ENCODE data around the gene STON1.

DNA sequence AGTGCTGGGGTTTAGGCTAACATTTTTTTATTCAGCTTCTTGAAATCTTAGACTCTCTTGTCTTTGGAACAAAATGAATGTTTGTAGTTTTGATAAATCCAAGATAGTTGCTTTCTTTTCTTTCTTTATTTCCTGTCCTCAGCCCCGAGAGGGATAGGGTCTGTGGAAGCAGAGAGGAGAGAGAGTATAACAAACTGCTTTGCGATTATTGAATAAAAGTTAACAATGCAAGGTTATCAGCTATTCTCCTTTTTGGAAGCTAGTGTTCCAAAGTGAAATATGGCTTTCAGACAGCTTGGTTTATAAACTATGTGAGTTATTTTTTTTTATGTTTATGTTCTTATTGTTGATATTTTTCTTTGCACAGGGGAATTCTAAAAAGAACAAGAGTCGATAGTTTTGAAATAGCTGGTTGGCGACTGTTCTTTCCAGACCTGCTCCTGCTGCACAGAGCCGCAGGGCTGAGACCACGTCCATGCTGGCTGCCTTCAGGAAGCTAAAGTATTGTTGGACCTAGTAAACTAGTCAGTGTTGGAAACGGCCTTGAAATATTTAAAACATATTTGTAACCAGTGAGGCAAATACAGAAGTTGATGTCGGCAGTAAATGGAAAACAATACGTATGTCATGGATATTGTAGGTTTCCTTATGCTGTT is 15.5 kb upstream of the STON1 start:
- TF ChIP-seq, protein P1, sequence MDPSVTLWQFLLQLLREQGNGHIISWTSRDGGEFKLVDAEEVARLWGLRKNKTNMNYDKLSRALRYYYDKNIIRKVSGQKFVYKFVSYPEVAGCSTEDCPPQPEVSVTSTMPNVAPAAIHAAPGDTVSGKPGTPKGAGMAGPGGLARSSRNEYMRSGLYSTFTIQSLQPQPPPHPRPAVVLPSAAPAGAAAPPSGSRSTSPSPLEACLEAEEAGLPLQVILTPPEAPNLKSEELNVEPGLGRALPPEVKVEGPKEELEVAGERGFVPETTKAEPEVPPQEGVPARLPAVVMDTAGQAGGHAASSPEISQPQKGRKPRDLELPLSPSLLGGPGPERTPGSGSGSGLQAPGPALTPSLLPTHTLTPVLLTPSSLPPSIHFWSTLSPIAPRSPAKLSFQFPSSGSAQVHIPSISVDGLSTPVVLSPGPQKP (IDR thresholded peaks at IDR 0.05; ENCODE audit: borderline replicate concordance, low read depth, low read length) = no peak
- TF ChIP-seq, protein P2, sequence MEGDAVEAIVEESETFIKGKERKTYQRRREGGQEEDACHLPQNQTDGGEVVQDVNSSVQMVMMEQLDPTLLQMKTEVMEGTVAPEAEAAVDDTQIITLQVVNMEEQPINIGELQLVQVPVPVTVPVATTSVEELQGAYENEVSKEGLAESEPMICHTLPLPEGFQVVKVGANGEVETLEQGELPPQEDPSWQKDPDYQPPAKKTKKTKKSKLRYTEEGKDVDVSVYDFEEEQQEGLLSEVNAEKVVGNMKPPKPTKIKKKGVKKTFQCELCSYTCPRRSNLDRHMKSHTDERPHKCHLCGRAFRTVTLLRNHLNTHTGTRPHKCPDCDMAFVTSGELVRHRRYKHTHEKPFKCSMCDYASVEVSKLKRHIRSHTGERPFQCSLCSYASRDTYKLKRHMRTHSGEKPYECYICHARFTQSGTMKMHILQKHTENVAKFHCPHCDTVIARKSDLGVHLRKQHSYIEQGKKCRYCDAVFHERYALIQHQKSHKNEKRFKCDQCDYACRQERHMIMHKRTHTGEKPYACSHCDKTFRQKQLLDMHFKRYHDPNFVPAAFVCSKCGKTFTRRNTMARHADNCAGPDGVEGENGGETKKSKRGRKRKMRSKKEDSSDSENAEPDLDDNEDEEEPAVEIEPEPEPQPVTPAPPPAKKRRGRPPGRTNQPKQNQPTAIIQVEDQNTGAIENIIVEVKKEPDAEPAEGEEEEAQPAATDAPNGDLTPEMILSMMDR (conservative IDR thresholded peaks at IDR 0.05; ENCODE audit: low read depth, low read length) = no peak
- TF ChIP-seq MXI1 (IDR thresholded peaks at IDR 0.05; ENCODE audit: borderline replicate concordance, low read depth, low read length) (no peak), RCOR1 (IDR thresholded peaks at IDR 0.05; ENCODE audit: insufficient replicate concordance, low read length) (no peak), POLR2A (IDR thresholded peaks at IDR 0.05; ENCODE audit: low read depth, low read length) (no peak), RAD21 (IDR thresholded peaks at IDR 0.05; ENCODE audit: low read length) (no peak), MAFK (IDR thresholded peaks at IDR 0.05; ENCODE audit: low read depth, low read length) (no peak), FOS (IDR thresholded peaks at IDR 0.05; ENCODE audit: low read depth, low read length) (no peak), RFX5 (IDR thresholded peaks at IDR 0.05; ENCODE audit: low read depth, low read length) (no peak)
